Measurements from ENCODE around the gene PRR23E.

Gene PRR23E

GRCh38 chr3:127182848-127183714 is 9.8 kb upstream of the PRR23E start:
- no peak for DNase-seq (ENCODE audit: insufficient read length, low spot score)
- FAIRE-seq, result no peak

GRCh38 chr3:127183931-127184869 is 8.7 kb upstream of the PRR23E start:
- DNase-seq (ENCODE audit: insufficient read length, low spot score) (no peak), FAIRE-seq (no peak)

GRCh38 chr3:127184870-127185216 is 8.1 kb upstream of the PRR23E start:
- FAIRE-seq (no peak), DNase-seq (ENCODE audit: insufficient read length, low spot score) (no peak)

GRCh38 chr3:127185268-127185667 is 7.7 kb upstream of the PRR23E start:
- no peak for FAIRE-seq
- no peak for DNase-seq (ENCODE audit: insufficient read length, low spot score)

GRCh38 chr3:127185962-127186674 is 6.8 kb upstream of the PRR23E start:
- DNase-seq (ENCODE audit: insufficient read length, low spot score) (no peak), FAIRE-seq (no peak)

GRCh38 chr3:127187316-127187715 is 5.6 kb upstream of the PRR23E start:
- DNase-seq (ENCODE audit: insufficient read length, low spot score) (no peak), FAIRE-seq (no peak)

- DNase-seq (ENCODE audit: insufficient read length, low spot score), result no peak
- no peak for FAIRE-seq
Observed at GRCh38 chr3:127193341-127193740, 410 bp downstream of the PRR23E start.

GRCh38 chr3:127193775-127194174 is 844 bp downstream of the PRR23E start:
- FAIRE-seq (no peak), DNase-seq (ENCODE audit: insufficient read length, low spot score) (no peak)

GRCh38 chr3:127194601-127195187 is 1.8 kb downstream of the PRR23E start:
- DNase-seq (ENCODE audit: insufficient read length, low spot score) (no peak), FAIRE-seq (no peak)

- no peak for DNase-seq (ENCODE audit: insufficient read length, low spot score)
- no peak for FAIRE-seq
Observed at GRCh38 chr3:127195417-127195816, 2.5 kb downstream of the PRR23E start.

- no peak for DNase-seq (ENCODE audit: insufficient read length, low spot score)
- no peak for FAIRE-seq
Observed at GRCh38 chr3:127196002-127196401, 3.1 kb downstream of the PRR23E start.

- FAIRE-seq, result no peak
Observed at GRCh38 chr3:127196466-127197299, 3.8 kb downstream of the PRR23E start.

GRCh38 chr3:127197300-127198189 is 4.6 kb downstream of the PRR23E start:
- no peak for FAIRE-seq
- DNase-seq (ENCODE audit: insufficient read length, low spot score), result no peak

More at GRCh38 chr3:127196466-127197299, 3.8 kb downstream of the PRR23E start:
- DNase-seq (ENCODE audit: insufficient read length, low spot score), result no peak

GRCh38 chr3:127200086-127200691 is 7.3 kb downstream of the PRR23E start:
- DNase-seq (ENCODE audit: insufficient read length, low spot score) (no peak), FAIRE-seq (no peak)

GRCh38 chr3:127203024-127203423 is 10.1 kb downstream of the PRR23E start:
- DNase-seq (ENCODE audit: insufficient read length, low spot score) (no peak), FAIRE-seq (no peak)

- no peak for FAIRE-seq
- DNase-seq (ENCODE audit: insufficient read length, low spot score), result no peak
Observed at GRCh38 chr3:127204841-127205582, 12.1 kb downstream of the PRR23E start.

GRCh38 chr3:127206154-127206553 is 13.2 kb downstream of the PRR23E start:
- no peak for FAIRE-seq

More at GRCh38 chr3:127206154-127206553, 13.2 kb downstream of the PRR23E start:
- no peak for DNase-seq (ENCODE audit: insufficient read length, low spot score)

Measured in GM19239 (cell line).